Ureter (tissue), 1 donor: ENCODE results near the gene CYP1A2. TPM values are rescaled to one million over a fixed set of nuclear protein-coding genes. Genes with fewer than 3 reads are reported as not detected.

Source experiments
- DNase-seq: peaks from one replicate; pipeline ENCODE4 v3.0.0-alpha.2; 2020; ENCODE audit warnings: low spot score
- total RNA-seq: library from RNA; stranded (reverse); gene quantifications from one replicate; pipeline ENCODE4 v1.2.4, GENCODE V29; 2023
- donor health status: DM: yes; HTN: yes; CAD: no.

Gene CYP1A2
- total RNA-seq, 1 donor from 2014 or later = not detected

- no peak for DNase-seq
Observed at GRCh38 chr15:74788683-74789151, 40.1 kb downstream of the CYP1A2 start.

- DNase-seq = no peak
Observed at GRCh38 chr15:74789171-74789631, 40.6 kb downstream of the CYP1A2 start.

DNA sequence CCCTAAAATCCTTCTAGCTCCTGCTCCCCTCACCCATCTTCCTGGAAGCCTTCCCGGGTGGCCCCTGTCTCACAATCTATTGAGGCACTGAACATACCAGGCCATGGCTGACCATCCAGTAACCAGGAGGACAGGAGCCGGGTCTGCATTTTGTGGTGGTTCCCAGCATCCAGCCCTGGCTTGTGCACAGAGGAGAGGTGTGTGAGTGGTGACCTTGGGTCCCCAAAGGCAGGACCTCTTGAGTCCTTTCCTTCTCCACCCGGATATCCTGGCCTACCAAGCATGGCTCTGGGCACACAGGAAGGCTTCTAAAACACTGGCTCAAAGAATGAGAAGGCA lies 41.1 kb downstream of the CYP1A2 start:
- DNase-seq = no peak

GRCh38 chr15:74790080-74790916 lies 41.7 kb downstream of the CYP1A2 start:
- DNase-seq = peak; percentile 73

DNA sequence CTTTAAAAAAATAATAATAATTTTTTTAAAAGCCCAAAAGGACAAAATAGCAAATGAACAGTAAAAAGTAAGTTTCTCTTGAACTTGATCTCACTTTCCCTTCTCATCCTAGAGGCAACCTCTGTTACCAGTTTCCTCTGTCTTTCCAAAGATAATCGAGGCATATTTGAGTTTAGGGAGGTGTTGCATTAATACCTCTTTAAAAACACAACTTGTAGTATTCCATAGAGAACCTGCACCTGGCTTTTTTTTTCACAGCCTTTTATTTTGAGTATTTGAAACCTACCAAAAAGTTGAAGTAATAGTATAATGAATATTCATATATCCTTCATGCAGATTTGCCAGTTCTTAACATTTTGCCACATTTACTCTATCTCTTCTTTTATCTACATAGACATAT lies 42.4 kb downstream of the CYP1A2 start:
- no peak for DNase-seq

DNA sequence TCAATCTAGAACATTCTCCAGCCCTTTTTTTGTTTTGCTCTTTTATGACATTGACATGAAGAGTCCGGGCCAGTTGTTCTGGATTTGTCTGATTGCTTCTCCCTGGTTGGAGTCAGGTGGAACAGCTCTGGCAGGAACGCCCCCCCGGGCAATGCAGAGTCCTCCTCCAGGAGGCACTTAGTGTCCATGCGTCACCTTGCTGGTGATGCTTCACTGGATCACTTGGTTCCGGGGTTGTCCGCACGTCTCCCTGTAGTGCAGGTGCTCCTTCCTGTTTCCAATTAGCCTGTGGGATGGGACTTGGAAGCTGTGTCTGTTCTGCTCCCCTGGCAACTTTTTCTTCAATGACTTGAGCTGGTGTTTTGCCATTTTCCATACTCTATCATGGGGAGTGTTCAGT lies 43.0 kb downstream of the CYP1A2 start:
- no peak for DNase-seq

DNA sequence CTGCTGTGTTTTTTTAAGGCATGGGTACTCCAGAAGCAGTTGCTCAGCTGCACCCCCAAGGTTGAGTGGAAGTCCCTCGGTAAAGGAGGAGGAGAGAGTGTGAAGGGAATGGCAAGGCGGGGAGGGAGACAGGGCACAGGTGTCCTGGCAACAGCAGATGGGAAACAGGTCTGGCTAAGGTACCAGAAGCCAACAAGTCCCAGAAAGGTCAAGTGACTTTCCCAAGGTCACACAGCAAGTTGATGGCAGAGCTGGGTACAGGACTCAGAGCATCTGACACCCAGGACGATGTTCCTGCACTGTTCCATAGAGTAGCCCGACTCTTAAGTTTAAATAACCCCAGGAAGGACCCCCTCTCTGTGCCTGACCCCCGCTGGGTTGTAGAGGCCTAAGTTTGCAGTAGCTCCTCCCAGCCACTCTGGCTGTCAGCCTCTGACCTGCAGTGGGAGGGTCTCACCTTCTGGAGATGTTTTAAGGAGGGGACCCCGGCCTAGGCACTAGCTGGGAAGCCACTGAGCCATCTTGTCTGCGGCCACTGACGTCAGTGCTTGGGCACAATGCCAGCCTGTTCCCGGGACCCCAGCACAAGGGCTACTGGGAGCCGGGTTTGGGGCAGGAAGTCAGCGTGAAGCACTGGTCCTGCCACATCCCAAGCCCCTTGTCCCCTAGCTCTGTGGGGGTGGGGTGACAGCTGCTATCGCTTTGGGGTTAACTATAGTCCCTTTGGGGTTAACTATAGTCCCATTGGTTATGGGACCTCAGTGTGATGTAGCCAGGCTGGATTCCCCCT lies 43.8 kb downstream of the CYP1A2 start:
- no peak for DNase-seq

DNA sequence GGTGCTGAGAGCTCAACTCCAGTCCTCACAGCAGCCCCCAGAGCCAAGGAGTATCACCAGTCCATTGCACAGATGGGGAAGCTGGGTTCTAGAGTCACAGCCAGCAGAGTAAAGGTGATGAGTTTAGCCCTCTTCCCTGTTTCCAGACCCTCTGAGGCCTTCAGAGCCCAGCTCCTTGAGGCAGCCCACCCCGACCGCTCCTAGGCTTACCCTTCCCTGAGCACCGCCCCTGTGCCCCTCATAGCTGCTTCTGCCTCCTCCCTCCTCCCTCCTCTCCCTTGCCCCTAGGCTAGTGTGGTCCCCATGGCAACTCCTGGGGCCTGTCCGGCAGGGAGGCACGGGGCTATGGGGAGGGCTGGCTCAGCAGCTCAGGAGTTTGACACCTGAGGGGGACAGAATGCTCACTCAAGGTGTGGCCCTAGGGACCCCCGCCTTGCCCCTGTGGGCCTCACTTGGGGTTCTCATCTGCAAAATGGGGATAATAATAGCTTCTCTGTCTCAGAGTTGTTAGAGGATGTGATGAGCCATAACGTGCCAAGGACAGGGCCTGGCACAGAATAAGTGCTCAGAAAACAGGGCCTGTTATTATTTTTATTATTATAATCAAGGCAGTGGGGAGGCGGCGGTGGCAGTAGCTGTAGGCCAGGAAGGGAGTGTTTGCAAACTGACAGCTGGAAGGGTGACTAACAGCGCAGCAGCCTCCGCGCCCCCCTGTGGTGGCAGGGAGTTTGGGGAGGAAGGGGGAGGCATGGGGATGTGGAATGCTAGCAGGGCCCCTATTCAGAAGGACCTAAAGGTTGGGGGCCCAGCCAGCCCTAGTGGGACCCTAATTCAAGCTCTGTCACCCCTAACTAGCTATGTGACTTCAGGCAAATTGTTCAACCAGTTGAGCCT lies 44.7 kb downstream of the CYP1A2 start:
- no peak for DNase-seq

DNA sequence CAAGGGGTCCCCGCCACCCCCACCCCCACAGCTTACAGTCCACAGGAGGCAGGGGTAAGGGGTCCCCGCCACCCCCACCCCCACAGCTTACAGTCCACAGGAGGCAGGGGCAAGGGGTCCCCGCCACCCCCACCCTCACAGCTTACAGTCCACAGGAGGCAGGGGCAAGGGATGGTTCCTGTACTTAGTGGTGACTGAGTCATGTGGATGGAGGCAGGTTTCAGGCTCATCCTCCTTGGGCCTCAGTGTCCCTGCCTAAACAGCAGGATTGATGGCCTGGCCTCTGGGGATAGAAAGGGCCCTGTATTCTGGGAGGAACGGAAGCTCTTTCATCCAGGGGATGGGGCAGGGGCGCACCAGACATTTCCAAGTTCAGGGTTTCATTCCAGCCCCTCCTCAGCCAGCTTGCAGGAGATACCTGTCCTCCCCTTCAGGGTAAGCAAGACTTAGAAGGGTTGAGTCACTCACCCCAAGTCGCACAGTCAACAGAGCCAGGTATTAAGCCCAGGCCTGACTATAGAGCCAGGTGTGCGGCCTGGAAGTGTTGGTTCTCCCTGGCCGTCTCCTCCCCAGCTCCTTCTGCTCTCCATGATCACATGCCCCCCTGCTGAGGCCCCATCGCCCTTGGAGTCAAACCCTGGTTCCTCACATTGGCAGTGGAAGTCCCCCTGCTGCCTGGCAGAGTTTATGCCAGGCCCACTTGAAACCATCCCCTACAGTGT lies 45.8 kb downstream of the CYP1A2 start:
- DNase-seq = no peak

GRCh38 chr15:74794970-74795349 lies 46.3 kb downstream of the CYP1A2 start:
- no peak for DNase-seq

GRCh38 chr15:74795966-74796625 lies 47.5 kb downstream of the CYP1A2 start:
- no peak for DNase-seq

DNA sequence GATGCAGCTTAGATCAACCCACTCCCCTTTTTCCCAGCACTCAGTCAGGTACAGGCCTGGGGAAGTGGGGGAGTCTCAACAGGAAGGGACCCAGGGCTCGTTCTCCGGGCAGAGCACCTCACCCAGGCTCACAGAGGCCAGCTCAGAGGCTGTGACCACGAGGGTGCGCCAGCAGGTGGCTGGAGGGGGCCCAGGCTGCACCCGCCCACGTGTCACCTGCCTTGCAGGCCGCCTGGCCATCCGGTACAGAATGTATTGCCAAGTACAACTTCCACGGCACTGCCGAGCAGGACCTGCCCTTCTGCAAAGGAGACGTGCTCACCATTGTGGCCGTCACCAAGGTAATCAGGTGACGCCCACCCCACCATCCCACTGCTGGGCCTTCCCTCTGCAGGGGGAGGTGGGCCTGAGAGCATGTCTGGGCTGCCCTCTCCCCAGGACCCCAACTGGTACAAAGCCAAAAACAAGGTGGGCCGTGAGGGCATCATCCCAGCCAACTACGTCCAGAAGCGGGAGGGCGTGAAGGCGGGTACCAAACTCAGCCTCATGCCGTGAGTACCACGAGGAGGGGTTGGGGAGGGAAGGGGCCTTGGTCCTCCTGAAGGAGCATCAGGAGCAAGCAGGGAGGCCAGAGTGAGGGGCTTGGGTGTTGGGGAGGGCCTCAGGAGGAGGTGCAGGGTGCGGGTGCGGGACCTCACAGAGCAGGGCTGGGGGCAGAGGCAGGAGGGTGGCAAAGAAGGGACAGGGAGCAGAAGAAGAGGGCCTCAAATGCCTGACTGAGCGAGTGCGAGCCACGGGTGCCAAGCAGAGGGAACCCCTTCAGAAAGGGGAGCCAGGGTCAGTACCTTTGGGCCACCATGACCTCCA lies 50.0 kb downstream of the CYP1A2 start:
- DNase-seq = no peak

DNA sequence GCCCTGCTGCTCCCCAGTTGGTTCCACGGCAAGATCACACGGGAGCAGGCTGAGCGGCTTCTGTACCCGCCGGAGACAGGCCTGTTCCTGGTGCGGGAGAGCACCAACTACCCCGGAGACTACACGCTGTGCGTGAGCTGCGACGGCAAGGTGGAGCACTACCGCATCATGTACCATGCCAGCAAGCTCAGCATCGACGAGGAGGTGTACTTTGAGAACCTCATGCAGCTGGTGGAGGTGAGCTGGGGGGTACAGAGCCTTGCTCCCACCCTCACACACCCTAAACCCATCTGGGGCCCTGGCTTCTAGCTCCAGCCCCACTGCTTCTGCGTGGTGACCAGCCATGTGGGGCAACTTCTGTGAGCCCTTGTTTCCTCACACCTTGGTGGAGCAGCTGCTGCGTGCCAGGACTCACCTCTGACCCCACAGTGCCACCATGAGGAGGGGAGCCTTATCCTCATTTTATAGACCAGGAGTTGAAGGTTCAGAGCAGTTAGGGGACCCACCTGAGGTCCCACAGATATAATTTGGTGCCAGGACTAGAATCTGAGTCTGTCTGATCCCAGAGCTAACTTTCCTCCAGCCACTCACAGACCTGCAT lies 50.7 kb downstream of the CYP1A2 start:
- DNase-seq = no peak

DNA sequence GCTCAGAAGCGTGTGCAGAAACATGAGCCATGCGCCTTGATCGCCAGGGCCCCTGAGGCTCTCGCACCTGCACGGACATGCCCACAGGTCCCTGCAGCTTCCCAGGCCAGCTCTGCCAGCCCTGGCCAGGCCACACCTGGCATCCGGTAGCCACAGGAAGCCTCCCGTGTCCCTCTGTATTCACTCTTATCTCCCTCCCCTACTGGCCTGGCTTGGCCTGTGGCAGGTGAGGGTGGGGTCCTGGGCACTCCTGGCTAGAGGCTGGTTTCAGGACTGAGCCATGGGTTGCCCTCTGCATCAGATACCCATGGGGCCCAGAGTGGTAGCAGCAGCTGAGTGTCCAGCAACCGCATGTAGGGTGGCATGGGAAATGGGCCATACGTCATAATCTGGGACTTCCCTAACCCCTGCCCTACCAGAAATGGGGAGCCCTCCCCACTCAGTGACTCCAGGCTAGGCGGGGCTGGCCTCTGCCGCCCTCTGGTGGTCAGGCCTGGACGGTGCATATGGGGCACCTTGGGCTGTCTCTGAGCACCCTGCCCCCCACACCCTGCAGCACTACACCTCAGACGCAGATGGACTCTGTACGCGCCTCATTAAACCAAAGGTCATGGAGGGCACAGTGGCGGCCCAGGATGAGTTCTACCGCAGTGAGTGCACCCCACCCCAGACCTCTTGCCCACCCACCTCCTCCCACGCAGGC lies 51.4 kb downstream of the CYP1A2 start:
- DNase-seq = peak; percentile 88

GRCh38 chr15:74800559-74801094 lies 52.0 kb downstream of the CYP1A2 start:
- no peak for DNase-seq

GRCh38 chr15:74801311-74801997 lies 52.8 kb downstream of the CYP1A2 start:
- DNase-seq = no peak

DNA sequence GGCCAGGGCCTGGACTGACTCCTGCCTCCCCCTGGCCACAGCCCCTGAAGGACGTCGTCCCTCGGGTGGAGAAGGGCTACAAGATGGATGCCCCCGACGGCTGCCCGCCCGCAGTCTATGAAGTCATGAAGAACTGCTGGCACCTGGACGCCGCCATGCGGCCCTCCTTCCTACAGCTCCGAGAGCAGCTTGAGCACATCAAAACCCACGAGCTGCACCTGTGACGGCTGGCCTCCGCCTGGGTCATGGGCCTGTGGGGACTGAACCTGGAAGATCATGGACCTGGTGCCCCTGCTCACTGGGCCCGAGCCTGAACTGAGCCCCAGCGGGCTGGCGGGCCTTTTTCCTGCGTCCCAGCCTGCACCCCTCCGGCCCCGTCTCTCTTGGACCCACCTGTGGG lies 53.6 kb downstream of the CYP1A2 start:
- DNase-seq = no peak
